KOPT-K1 (cell line): Measurements from ENCODE around the gene SALL1.

Source experiments
- H3K27ac ChIP-seq: fragments of 200-600 bp; sonication (generic); 2 replicates; pipeline ENCODE4 v1.5.1; 2016; ENCODE audit warnings: antibody characterized with exemption, mild to moderate bottlenecking, low read depth, low read length; ENCODE audit not compliant: poor library complexity, severe bottlenecking
- H3K36me3 ChIP-seq: fragments of 200-600 bp; sonication (generic); 2 replicates; pipeline ENCODE4 v1.5.1; 2017; ENCODE audit warnings: antibody characterized with exemption, mild to moderate bottlenecking, low read length, moderate library complexity; ENCODE audit not compliant: insufficient read depth
- H3K9me3 ChIP-seq: fragments of 200-600 bp; sonication (generic); 2 replicates; pipeline ENCODE4 v1.5.1; 2017; ENCODE audit warnings: antibody characterized with exemption, low read length, mild to moderate bottlenecking; ENCODE audit not compliant: insufficient read depth, poor library complexity, severe bottlenecking

The SALL1 gene

GRCh38 chr16:51164574-51164973 is 13.5 kb upstream of the SALL1 start:
- H3K36me3 ChIP-seq = no peaks in the 10 kb centered on the region
- H3K27ac ChIP-seq = no peak overlapping the region
- H3K9me3 ChIP-seq = no peaks in the 10 kb centered on the region

- Histone ChIP-seq H3K36me3 (no peaks in the 10 kb centered on the region), H3K27ac (no peak overlapping the region), H3K9me3 (no peaks in the 10 kb centered on the region)
Measured at GRCh38 chr16:51163894-51164566, 13.0 kb upstream of the SALL1 start.

GRCh38 chr16:51163366-51163765 is 12.3 kb upstream of the SALL1 start:
- Histone ChIP-seq H3K27ac (no peak overlapping the region), H3K36me3 (no peaks in the 10 kb centered on the region), H3K9me3 (no peaks in the 10 kb centered on the region)

- Histone ChIP-seq H3K27ac (no peak overlapping the region), H3K36me3 (no peaks in the 10 kb centered on the region), H3K9me3 (no peaks in the 10 kb centered on the region)
Measured at GRCh38 chr16:51161440-51162195, 10.5 kb upstream of the SALL1 start.

GRCh38 chr16:51159865-51160264 is 8.8 kb upstream of the SALL1 start:
- Histone ChIP-seq H3K36me3 (no peaks in the 10 kb centered on the region), H3K27ac (no peak overlapping the region), H3K9me3 (peaks cover 9% of the 10 kb centered on the region)

- Histone ChIP-seq H3K36me3 (no peaks in the 10 kb centered on the region), H3K9me3 (peaks cover 14% of the 10 kb centered on the region), H3K27ac (no peak overlapping the region)
Measured at GRCh38 chr16:51159296-51159695, 8.2 kb upstream of the SALL1 start.

- Histone ChIP-seq H3K36me3 (no peaks in the 10 kb centered on the region), H3K9me3 (peaks cover 30% of the 10 kb centered on the region), H3K27ac (no peak overlapping the region)
Measured at GRCh38 chr16:51157698-51158097, 6.6 kb upstream of the SALL1 start.

GRCh38 chr16:51156807-51157200 is 5.7 kb upstream of the SALL1 start:
- H3K36me3 ChIP-seq = no peaks in the 10 kb centered on the region
- H3K9me3 ChIP-seq = peaks cover 39% of the 10 kb centered on the region
- no peak overlapping the region for H3K27ac ChIP-seq

- H3K9me3 ChIP-seq = peaks cover 39% of the 10 kb centered on the region
- no peak overlapping the region for H3K27ac ChIP-seq
- no peaks in the 10 kb centered on the region for H3K36me3 ChIP-seq
Measured at GRCh38 chr16:51155820-51156806, 5.0 kb upstream of the SALL1 start.

- H3K36me3 ChIP-seq = no peaks in the 10 kb centered on the region
- peaks cover 39% of the 10 kb centered on the region for H3K9me3 ChIP-seq
- no peak overlapping the region for H3K27ac ChIP-seq
Measured at GRCh38 chr16:51155199-51155607, 4.1 kb upstream of the SALL1 start.

- H3K27ac ChIP-seq = no peak overlapping the region
- no peaks in the 10 kb centered on the region for H3K36me3 ChIP-seq
Measured at GRCh38 chr16:51154271-51155171, 3.5 kb upstream of the SALL1 start.

GRCh38 chr16:51153577-51154031 is 2.5 kb upstream of the SALL1 start:
- Histone ChIP-seq H3K36me3 (no peaks in the 10 kb centered on the region), H3K27ac (no peak overlapping the region), H3K9me3 (peaks cover 39% of the 10 kb centered on the region)

More at GRCh38 chr16:51154271-51155171, 3.5 kb upstream of the SALL1 start:
- H3K9me3 ChIP-seq = peaks cover 39% of the 10 kb centered on the region

GRCh38 chr16:51152691-51153576 is 1.9 kb upstream of the SALL1 start:
- no peaks in the 10 kb centered on the region for H3K36me3 ChIP-seq
- no peak overlapping the region for H3K27ac ChIP-seq
- peaks cover 39% of the 10 kb centered on the region for H3K9me3 ChIP-seq
